ENCODE data around the gene FILIP1L. TPM values are rescaled to one million over a fixed set of nuclear protein-coding genes. Genes with fewer than 3 reads are reported as not detected.
A peak's percentile ranks its signal among the peaks of the same experiment; 100 is the strongest.

The FILIP1L gene
- total and polyA plus RNA-seq, 2 experiments from 2014 or later: 0.45 to 0.82 TPM

GRCh38 chr3:99825004-99825640, 289.2 kb downstream of the FILIP1L start:
- no peak overlapping the region for H3K4me3 ChIP-seq
- no peak overlapping the region for H3K27ac ChIP-seq
- H3K36me3 ChIP-seq: no peaks in the 10 kb centered on the region
- no peaks in the 10 kb centered on the region for H3K4me1 ChIP-seq (ENCODE audit: low read depth)
- H3K9me3 ChIP-seq (ENCODE audit: low read depth): no peaks in the 10 kb centered on the region
- no peak for TF ChIP-seq CTCF (IDR thresholded peaks at IDR 0.05; ENCODE audit: low read depth, low read length)
- H3K27me3 ChIP-seq: no peaks in the 10 kb centered on the region
- DNase-seq (ENCODE audit: low read depth in 1 of 2, low spot score in 1 of 2): peak in 1 of 2 donors; percentile 16

- Histone ChIP-seq H3K27ac (no peak overlapping the region), H3K27me3 (no peaks in the 10 kb centered on the region), H3K36me3 (no peaks in the 10 kb centered on the region), H3K9me3 (ENCODE audit: low read depth) (no peaks in the 10 kb centered on the region), H3K4me1 (ENCODE audit: low read depth) (no peaks in the 10 kb centered on the region), H3K4me3 (no peak overlapping the region)
- DNase-seq (ENCODE audit: low read depth in 1 of 2, low spot score in 1 of 2): no peak
- no peak for TF ChIP-seq CTCF (IDR thresholded peaks at IDR 0.05; ENCODE audit: low read depth, low read length)
Measured at GRCh38 chr3:99823723-99824711, 290.3 kb downstream of the FILIP1L start.

GRCh38 chr3:99818818-99819217, 295.5 kb downstream of the FILIP1L start:
- Histone ChIP-seq H3K36me3 (no peaks in the 10 kb centered on the region), H3K4me1 (ENCODE audit: low read depth) (no peaks in the 10 kb centered on the region), H3K4me3 (peak overlapping the region; percentile 47), H3K27me3 (no peaks in the 10 kb centered on the region), H3K9me3 (ENCODE audit: low read depth) (no peaks in the 10 kb centered on the region), H3K27ac (no peak overlapping the region)
- no peak for TF ChIP-seq CTCF (IDR thresholded peaks at IDR 0.05; ENCODE audit: low read depth, low read length)
- DNase-seq (ENCODE audit: low read depth in 1 of 2, low spot score in 1 of 2): no peak

GRCh38 chr3:99817437-99818240, 296.7 kb downstream of the FILIP1L start, which contains the start of gene CMSS1:
CMSS1 (plus strand) TSS chr3:99817862.
- Histone ChIP-seq H3K36me3 (no peaks in the 10 kb centered on the region), H3K9me3 (ENCODE audit: low read depth) (no peaks in the 10 kb centered on the region), H3K4me3 (peak within 1 kb of the TSS; percentile 47), H3K27me3 (no peaks in the 10 kb centered on the region), H3K27ac (peak within 1 kb of the TSS; percentile 88), H3K4me1 (ENCODE audit: low read depth) (no peaks in the 10 kb centered on the region)
- peak; percentile 95 to 96 for DNase-seq (ENCODE audit: low read depth in 1 of 2, low spot score in 1 of 2)
- TF ChIP-seq CTCF (IDR thresholded peaks at IDR 0.05; ENCODE audit: low read depth, low read length): peak; percentile 20

GRCh38 chr3:99817047-99817436, 297.3 kb downstream of the FILIP1L start:
- Histone ChIP-seq H3K9me3 (ENCODE audit: low read depth) (no peaks in the 10 kb centered on the region), H3K4me1 (ENCODE audit: low read depth) (no peaks in the 10 kb centered on the region), H3K27me3 (no peaks in the 10 kb centered on the region), H3K36me3 (no peaks in the 10 kb centered on the region), H3K4me3 (peak overlapping the region; percentile 47), H3K27ac (peak overlapping the region; percentile 88)
- TF ChIP-seq CTCF (IDR thresholded peaks at IDR 0.05; ENCODE audit: low read depth, low read length): no peak
- DNase-seq (ENCODE audit: low read depth in 1 of 2, low spot score in 1 of 2): no peak
